ENCODE data around the gene ST3GAL6. TPM values are rescaled to one million over a fixed set of nuclear protein-coding genes. Genes with fewer than 3 reads are reported as not detected.

Gene ST3GAL6
- total and polyA plus RNA-seq, 2 of the 8 experiments (the other 6 are each of a cell fraction or from before 2014, with no cell fraction given), result 3.3 to 6.1 TPM

DNA sequence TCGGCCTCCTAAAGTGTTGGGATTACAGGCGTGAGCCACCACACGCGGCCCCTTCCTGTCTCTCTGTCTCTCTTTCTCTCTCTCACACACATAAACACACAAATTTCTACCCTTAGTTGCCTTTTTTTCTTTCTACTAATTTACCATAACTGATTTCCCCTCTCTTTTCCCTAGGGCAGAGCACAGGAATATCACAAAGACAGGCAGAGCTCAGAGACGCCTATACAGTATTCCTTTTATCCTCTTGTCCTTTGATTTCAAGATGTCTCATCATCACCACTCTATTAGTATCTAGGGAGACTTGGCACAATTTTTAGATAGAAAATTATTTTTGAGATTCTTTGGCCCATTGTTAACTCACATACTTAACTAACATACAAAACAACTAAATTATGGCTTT, 25.8 kb upstream of the ST3GAL6 start (continued):
- TF ChIP-seq POU5F1 (IDR thresholded peaks at IDR 0.05; ENCODE audit: low read depth, low read length) (no peak), CBX8 (IDR thresholded peaks at IDR 0.05; ENCODE audit: borderline replicate concordance, low read depth, low read length) (no peak), SIX5 (IDR thresholded peaks at IDR 0.05; ENCODE audit: low read depth, low read length) (no peak)
